AG09309 (cell line): Measurements from ENCODE around the gene EN2.

ENCODE experiments used
- DNase-seq: peaks from one replicate; pipeline ENCODE4 v3.0.0-alpha.2; 2010; ENCODE audit warnings: low read depth
- H3K4me3 ChIP-seq: 2 replicates; pipeline ENCODE4 v1.5.1; 2011; ENCODE audit warnings: mild to moderate bottlenecking, low read depth, low read length, moderate library complexity; ENCODE audit not compliant: control insufficient read depth
- TF ChIP-seq, protein P1 (sequence below): IDR thresholded peaks from 2 replicates; pipeline ENCODE4 v1.5.1; 2011; ENCODE audit warnings: mild to moderate bottlenecking, low read depth, low read length, inconsistent platforms; ENCODE audit not compliant: insufficient read depth, control insufficient read depth; ENCODE audit errors: missing control alignments

Gene EN2

DNA sequence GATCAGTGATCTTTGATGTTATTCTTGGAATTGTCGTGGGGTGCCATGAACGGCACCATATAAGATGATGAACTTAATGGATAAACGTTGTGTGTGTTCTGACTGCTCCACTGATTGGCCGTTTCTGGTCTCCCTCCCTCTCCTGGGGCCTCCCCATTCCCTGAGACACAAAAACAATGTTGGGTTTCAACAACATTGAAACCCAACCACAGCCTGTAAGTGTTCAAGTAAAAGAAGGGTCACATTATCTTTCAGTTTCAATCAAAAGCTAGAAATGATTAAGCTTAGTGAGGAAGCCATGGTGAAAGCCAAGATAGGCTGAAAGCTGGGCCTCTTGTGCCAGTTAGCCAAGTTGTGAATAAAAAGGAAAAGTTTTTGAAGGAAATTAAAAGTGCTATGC is 19.5 kb downstream of the EN2 start:
- H3K4me3 ChIP-seq = no peak overlapping the region
- DNase-seq = no peak
- TF ChIP-seq, protein P1, sequence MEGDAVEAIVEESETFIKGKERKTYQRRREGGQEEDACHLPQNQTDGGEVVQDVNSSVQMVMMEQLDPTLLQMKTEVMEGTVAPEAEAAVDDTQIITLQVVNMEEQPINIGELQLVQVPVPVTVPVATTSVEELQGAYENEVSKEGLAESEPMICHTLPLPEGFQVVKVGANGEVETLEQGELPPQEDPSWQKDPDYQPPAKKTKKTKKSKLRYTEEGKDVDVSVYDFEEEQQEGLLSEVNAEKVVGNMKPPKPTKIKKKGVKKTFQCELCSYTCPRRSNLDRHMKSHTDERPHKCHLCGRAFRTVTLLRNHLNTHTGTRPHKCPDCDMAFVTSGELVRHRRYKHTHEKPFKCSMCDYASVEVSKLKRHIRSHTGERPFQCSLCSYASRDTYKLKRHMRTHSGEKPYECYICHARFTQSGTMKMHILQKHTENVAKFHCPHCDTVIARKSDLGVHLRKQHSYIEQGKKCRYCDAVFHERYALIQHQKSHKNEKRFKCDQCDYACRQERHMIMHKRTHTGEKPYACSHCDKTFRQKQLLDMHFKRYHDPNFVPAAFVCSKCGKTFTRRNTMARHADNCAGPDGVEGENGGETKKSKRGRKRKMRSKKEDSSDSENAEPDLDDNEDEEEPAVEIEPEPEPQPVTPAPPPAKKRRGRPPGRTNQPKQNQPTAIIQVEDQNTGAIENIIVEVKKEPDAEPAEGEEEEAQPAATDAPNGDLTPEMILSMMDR = no peak

DNA sequence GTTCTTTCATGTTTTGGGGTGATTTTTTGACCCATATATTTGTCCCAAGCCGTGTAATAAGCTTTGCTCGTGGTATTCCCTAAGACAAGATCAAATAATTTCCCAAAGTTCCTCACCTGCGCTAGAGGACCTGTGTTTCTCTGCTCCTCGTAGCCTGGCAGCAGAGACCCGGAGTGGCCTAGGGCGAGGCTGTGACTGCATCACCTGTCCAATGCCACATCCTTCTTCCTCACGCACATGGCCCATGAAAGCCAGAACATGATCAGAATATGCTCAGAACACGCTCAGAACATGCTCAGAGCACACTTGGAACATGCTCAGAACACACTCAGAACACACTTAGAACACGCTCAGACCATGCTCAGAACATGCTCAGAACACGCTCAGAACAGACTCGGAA is 23.8 kb downstream of the EN2 start:
- DNase-seq = no peak
- H3K4me3 ChIP-seq = no peak overlapping the region
- TF ChIP-seq, protein P1 = no peak

DNA sequence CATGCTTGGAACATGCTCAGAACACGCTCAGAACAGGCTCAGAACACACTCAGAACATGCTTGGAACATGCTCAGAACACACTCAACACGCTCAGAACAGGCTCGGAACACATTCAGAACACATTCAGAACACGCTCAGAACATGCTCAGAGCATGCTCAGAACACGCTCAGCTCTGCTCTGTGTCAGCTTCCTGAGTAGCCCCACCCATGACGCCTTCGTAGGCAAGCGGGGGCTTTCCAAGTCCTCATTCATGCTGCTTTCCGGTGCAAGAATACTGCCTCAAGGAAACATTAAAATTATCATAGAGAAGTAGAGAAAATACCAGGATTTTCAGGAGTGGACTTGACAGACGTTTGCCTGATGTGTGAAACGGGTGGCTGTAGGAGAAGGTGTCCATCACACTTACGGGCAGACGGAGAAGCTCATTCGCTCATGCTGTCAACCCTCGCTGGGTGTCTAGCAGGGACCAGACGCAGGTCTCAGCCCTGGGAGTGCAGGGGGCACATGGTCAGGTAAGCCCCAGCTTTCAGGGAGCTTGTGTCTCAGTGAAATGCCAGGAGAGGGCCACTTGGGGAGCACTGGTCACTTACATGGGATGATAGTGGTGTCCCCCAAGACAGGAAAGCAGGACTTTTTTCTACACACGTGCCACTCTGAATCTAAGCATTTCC is 24.7 kb downstream of the EN2 start:
- TF ChIP-seq, protein P1 = no peak
- H3K4me3 ChIP-seq = no peak overlapping the region
- no peak for DNase-seq

GRCh38 chr7:155483245-155483644 is 25.3 kb downstream of the EN2 start:
- TF ChIP-seq, protein P1 = no peak
- H3K4me3 ChIP-seq = no peak overlapping the region
- DNase-seq = no peak

DNA sequence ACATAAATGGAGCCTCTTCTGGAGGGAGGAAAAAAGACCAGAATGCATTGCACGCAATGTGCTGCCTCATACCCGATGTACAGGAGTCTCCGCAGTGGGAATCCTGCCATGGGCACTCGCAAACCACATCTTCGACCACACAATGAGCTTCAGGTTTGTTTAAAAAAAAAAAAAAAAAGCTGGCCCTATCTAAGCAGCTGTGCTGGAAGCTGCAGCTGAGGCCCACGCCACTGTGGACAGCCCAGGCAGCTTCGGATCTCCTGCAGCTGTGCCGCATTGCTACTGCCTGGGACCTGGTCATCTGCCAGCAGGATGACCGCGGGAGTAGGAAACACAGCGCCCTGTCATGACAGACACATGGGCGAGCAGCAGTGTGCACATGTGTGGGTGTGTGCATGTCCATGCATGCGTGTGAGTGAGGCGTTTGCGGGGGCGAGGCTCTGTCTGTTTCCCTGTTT is 26.0 kb downstream of the EN2 start:
- TF ChIP-seq, protein P1 = no peak
- DNase-seq = no peak
- H3K4me3 ChIP-seq = no peak overlapping the region

GRCh38 chr7:155484483-155485399 is 26.8 kb downstream of the EN2 start:
- TF ChIP-seq, protein P1 = no peak
- no peak overlapping the region for H3K4me3 ChIP-seq
- no peak for DNase-seq
